HG02610 (cell line): ENCODE data around the gene ATG7.
"Not testable (repeated sequence)": the region's sequence is repeated elsewhere in the genome, so short reads cannot be mapped to it uniquely, and the experiment has no call there.

Source experiments
- ATAC-seq: cut with Tn5 transposase; IDR thresholded peaks from one replicate; pipeline ENCODE4 v1.9.1; 2021; ENCODE audit warnings: mild to moderate bottlenecking, moderate library complexity; ENCODE audit not compliant: unreplicated experiment

The ATG7 gene

DNA sequence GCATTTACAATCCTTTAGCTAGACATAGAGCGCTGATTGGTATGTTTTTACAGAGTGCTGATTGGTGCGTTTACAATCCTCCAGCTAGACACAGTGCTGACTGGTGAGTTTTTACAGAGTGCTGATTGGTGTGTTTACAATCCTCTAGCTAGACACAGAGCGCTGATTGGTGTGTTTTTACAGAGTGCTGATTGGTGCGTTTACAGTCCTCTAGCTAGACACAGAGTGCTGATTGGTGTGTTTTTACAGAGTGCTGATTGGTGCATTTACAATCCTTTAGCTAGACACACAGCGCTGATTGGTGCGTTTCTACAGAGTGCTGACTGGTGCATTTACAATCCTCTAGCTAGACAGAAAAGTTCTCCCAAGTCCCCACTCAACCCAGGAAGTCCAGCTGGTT, 76.7 kb downstream of the ATG7 start:
- ATAC-seq = not testable (repeated sequence)

DNA sequence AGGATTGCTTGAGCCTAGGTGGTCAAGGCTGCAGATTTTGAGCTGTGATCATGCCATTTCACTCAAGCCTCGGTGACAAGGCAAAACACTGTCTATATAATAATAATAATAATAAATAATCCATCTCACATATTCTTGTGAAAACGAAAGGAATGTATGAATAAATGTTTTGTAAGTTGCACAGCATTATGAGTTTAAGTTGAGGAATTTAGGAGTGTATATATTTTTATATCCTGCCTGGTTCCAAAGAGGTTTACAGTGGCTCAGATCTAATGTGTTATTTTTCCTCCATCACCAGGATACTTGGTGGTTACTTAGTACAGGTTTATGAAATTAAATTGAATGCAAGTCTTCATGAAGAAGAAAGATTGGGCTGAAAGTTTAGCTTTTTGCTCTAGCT, 77.2 kb downstream of the ATG7 start:
- no peak for ATAC-seq

DNA sequence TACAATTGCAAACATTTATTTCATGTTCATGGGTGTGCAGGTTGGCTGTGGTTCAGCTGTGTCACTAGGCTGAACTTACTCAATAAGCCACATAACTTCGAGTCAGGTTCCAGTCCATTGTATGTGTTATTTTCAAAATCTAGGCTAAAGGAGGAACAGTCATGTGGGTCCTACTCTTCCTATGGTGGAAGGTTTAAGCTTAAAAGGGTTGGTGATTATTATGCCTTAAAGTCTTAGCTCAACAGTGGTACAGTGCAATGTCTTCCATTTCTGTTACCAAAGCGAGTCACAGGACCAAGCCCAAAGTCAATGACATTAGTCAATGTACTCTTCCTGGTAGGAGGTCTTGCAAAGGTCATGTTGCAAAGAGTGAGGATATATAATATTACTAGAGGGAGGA, 78.2 kb downstream of the ATG7 start:
- ATAC-seq = no peak

DNA sequence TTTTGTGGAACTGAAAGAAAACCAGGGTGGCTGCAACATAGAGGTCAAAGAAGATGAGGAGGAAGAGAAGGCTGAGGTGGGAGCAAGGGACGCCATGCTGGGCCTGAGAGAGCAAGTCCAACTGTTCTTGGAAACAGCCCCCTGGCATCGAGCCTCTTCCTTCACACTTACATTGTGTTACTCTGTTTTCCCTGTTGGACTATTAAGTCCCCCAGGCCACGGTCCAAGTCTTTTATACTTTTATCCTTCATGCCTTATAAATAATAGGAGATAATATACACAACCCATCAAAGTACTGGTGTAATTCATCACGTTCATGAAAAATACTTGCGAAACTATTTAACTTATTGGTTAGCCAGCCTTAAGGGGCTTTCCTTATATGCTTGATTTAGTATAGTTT, 79.3 kb downstream of the ATG7 start:
- no peak for ATAC-seq

DNA sequence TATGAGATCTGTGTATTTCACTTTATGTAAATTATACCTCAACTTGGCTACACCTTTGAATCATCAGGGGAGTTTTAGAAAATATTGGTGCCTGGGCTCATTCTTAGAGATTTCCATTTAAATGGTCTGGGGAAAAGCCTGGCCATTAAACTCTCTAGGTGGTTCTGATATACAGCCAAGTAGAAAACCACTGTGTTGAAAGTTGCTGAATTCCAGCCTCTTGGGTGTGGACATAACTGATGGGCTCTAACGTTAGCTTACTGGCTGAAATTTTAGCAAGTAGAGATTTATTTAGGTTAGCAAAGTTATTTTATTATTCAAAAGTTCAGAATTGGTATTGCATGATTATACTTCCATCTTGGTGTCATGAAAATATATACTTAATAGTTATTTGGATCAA, 84.1 kb downstream of the ATG7 start:
- ATAC-seq = no peak

DNA sequence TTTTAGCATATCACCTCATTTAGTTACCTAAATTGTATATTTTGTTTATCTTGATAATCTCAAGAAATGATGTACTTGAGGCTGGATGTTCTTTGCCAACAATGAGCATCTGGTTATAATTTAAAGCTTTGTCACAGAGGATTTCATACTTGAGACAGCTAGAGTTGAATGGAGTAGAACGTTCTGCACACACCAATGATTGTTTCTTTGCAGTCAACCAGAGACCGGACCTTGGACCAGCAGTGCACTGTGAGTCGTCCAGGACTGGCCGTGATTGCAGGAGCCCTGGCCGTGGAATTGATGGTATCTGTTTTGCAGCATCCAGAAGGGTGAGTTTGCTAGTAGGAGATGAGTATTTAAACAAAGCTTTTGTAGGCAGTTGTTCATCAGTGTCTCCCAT, 90.4 kb downstream of the ATG7 start:
- ATAC-seq = no peak

DNA sequence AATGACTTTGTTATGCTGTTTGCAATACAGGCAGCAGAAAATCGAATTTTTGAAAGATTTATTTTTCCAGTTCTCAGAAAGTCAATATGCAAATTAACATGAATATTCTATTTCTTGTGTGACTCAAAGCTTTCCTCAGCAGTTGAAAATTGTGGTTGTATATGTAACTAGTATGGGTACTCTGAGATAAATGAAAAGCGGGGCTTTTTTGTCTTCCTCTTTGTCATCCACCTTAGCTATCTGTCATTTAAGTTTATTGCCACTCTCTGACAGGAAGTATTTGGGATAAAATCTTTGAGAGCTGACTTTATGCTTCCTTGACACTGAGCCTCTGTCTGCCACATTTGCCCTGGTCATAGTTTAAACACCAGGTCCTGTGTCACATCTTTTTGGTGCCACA, 91.5 kb downstream of the ATG7 start:
- no peak for ATAC-seq

DNA sequence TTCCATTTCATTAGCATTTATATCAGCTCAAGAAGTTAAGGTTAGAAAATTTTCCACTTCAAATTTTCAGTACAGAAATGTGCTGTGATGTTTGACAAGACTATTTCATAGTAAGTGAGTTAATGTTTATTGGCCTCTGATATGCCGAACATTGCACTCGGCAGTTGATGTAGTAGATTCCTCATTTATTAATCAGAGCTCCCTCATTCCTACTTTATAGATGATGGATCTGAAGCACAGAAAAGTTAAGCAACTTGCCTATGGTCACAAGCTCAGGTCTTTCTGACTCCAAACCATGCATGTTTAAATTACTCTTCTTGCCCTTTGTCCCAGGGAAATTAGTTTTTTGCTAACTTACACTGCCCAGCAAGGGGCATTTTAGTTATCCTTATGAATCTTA, 92.0 kb downstream of the ATG7 start:
- ATAC-seq = no peak

DNA sequence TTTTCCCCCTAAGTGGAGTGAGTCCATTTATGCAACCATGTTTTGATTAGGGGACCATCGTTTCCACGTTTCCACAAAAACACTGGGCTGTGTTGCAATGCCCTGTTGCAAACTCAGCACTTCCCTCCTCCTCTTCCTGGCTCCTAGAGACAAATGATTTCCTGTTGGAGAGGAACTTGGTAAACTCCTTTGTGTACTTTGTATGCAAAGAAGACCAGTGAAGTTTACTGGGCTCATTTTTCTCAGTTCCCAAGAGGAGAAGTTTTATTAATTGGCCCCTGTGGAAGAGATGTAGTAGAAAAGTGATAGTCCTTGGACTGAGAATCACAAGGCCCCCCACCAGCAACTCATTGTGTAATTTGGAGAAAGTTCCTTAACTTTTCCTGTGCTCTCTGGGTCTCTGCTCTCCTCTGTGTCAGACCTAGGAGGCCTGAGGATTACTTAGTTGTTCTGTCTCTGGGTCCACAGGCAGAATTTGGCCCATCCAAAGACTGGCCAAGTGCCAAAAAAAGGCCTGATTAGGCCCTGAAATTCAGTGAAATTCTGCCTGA, 95.0 kb downstream of the ATG7 start:
- ATAC-seq = no peak

DNA sequence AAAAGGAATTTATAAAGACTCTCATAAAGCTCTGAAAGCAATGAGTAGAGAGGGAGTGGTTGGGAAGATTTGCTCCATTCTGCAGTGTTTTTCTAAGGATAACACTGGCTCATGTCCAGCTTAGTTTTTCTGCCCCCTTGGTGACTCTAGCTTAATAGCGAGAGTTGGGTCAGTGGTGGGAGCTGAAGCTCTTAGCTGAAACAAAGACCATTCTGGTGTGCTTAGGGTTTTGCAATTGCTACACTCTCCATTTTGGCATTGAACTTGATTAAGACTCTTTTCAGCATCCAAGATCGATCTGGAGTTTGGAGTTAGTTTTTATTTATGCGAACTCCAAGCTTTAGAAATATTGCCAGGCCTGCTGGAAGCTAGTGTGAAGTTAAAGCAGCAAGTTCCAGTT, 98.0 kb downstream of the ATG7 start:
- no peak for ATAC-seq

DNA sequence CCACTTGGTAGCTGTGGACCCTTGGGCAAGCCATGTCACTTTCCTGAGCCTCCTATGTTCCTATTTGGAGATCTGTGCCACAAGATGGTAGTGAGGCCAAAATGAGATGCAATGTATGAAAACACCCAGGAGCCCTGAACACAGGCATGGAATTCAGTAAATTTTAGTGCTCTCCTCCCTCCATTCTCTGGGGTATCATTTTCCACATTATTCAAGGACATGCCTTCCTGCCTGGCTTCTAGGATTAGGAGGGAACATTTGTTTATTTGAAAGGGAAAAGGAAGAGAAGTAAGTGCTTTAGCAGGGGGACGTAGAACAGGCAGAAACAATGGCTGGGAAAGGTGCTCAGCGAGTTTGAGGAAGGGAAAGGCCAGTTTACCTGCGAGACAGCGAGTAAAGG, 98.8 kb downstream of the ATG7 start:
- no peak for ATAC-seq

DNA sequence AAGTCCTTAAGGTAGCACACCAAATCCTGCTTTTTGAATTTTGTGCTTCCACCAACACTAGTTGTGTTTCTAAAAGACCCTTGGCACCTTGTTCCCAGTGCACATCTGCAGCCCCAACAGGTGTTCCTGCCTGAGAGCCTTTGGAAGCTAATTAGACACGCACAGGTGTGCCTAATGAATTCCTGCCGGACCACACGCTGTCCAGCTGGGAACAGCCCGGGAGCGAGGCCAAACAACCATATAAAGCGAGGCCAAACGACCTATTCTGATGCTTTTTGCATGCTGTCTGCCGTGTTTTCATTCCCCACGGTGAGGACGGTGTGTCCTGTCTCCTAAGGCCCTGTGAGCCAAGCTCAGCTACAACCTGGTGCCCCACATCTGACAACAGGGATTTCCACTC, 99.5 kb downstream of the ATG7 start:
- no peak for ATAC-seq

DNA sequence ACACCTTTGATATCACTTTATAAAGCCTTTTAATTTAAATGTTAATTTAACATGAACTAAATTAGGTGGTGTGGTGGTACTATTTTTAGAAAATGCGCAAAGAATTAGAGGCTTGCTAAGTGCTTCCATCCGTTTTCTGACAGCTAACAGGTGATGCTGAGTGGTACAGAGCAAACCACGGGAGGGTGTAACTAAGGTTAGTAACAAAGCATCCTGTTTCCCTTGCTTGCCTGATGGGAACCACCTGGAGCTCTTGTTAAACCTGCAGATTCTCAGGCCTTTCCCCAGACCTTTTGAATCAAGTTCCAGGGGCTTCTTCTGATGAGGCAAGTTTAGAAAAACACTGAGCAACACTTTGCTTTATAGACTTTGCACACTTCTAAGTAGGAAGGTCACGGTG, 101.0 kb downstream of the ATG7 start:
- no peak for ATAC-seq

DNA sequence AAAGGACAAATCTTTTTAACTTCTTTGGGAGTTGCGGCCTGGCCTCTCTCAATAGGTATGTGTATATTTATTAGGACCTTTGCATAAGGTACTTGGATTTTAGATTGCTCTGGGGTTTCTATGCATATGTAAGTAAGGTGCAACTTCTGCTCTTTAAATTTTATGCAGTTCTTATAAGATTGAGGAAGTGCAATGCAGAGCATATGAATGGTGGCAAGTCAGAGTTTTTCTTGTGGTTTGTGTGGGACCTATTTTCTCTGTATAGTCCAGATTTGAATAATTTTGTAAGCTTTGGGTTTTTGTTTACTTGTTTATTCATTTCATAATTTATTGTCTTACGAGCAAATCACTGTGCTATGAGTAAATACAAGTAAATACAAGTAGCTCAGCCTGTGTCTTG, 101.5 kb downstream of the ATG7 start:
- no peak for ATAC-seq

DNA sequence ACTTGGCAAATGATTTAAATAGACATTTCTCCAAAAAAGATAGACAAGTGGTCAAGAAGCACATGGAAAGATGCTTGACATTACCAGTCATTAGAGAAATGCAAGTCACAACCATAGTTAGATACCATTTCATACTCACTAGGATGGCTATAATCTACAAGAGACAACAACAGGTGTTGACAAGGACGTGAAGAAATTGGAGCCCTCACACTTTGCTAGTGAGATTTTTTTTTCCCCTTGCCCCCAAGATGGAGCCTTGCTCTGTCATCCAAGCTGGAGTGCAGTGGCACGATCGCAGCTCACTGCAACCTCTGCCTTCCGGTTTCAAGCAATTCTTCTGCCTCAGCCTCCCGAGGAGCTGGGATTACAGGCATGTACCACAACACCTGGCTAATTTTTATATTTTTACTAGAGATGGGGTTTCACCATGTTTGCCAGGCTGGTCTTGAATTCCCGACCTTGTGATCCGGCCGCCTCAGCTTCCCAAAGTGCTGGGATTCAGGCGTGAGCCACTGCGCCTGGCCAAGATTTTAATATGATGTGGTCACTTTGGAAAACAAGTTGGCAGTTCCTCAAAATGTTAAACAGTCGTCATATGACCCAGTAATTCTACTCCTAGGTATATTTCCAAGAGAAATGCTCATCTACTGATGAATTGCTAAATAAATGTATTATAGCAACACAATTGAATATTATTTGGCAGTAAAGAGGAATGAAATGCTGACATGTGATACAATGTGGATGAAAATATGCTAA, 103.3 kb downstream of the ATG7 start:
- ATAC-seq = no peak

DNA sequence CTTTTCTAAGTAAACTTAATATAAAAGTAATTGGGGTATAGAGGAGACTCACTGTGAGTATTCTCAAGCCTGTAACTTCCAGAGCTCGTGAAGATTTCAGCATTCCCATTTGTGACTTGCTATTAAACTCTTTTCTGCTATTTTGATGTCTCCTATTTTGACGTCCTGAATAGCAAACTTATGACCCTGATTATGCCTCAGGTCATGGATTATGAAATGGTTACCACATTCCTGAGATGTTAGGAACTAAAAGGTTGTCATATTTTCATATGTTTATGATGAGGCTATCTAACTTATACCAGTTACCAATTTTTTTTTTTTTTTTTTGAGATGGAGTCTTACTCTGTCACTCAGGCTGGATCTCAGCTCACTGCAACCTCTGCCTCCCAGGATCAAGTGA, 105.5 kb downstream of the ATG7 start:
- no peak for ATAC-seq

DNA sequence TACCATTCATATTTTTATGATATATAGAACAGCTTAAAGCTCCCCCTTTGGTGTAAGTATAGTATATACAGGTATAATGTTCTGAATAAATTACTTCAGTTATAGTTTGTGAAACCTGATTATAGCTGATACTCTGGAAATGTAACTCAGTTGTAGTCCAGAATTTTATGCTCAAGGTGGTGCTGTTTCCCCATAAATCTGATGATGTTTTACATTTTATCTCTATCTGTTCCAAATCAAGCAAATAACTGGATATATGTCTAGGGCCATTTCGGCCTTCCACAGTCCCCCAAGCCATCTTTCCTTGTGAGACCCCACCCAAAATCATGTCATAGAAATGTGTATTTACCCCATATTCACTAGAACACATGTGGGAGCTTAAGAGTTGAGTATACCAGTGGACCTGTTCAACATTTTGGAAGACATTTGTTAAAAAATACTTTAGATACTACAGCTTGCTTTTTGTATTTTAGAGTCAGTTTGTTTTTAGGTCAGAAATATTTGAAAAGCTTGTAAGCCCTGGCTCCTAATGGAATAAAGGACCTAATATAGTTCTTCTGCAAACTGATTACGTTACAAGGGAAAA, 107.1 kb downstream of the ATG7 start:
- no peak for ATAC-seq

DNA sequence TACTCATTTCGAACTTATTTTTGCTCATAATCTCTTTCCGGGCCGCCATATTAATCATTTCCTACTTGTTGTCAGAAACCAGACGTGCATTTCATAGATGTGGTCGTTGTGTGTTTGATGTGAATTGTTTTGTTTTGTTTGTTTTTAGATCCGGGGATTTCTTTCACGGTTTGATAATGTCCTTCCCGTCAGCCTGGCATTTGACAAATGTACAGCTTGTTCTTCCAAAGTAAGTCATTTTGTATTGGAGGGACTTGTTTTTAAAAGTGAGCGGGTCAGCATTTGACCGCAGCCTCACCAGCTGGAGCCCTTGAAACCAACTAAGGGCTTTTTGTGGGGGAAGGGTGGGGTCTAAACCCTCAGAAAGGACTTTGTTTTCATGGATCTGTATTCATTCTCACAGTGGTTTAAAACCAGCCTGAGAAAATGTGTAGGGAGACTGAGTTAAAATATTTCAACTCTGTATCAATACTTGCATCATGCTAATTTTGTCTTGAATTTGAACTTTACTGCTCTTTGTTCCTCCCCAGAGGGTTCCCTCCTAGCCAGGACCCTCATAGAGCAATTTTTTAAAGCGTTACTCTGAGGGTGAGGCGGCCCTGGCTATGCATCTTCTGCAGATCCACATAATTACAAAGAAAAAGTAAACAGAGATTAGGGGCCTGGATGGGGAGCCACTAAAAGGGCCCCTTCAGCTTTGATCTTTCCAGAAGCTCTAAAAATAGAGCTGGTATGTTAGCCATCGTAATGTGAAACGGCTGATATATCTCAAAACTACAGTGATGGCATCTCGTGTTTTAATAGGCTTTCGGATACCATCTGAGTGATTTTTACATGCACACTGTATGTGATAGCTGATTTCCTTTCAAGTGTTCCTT, 107.9 kb downstream of the ATG7 start:
- no peak for ATAC-seq

DNA sequence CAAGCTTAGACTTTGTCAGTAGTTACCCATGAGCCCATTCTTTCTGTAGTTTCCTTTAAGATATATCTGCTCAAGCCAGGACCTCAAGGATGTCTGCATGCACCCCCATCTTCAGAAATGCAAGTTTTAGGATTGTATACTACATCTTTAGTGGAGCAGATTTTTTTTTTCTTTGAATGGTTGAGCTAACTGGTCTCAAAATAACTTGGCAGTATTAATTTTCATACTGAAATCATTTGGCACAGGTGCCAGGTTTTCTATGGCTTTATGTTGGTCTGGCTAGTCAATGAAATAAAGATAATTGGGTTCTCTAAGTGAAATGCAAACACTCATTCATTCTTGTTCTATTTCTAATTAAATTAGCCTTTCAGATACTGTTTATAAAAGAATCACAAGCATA, 108.9 kb downstream of the ATG7 start:
- no peak for ATAC-seq

DNA sequence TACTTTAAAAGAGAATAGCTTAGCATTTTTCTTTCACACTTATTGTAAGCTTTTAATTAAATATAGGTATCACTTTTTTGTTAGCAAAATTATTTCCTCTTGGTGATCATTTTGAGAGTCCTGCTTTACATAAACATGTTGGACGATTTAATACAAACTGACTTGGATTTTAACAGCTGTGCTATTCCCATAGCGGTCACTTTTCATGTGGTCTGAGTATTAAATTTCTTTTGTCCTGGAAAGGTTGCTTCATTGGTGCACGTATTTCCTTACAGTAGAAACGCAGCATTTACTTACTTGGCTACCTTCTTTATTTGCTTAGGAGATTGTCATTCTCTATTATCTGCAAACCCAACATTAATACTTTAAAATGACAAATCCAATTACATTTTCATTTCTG, 109.4 kb downstream of the ATG7 start:
- ATAC-seq = no peak

DNA sequence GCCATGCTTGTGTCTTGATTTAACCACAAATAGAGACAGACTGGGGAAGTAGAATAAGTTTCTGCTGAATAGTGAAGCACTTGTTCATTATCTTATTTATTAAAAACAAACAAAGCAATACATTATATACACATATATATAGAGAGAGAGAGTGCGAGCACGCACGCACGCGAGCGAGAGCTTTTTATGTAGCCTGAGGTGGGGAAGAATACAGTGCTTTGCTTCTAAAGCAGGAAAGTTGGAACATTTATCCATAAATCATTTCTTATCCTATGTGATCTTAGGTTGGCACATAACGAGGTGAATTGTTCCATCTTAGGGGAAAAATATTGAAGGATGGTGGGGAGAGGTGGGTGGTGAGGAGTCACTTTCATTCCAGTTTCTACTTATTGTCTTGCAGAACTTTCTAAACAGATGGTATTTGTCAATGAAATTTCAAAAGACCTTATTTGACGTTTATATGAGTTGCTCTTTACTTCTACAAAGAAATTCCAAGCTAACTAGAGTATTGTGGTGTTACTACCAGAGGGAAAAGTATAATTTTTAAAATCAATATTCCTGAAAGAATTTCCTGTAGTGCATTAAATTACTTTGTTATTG, 110.0 kb downstream of the ATG7 start:
- no peak for ATAC-seq
